Liver (tissue), 9 donors: ENCODE data around the gene FAM83C. TPM values are rescaled to one million over a fixed set of nuclear protein-coding genes. Genes with fewer than 3 reads are reported as not detected.

Experiments
- DNase-seq: peaks from one replicate; pipeline ENCODE4 v3.0.0-alpha.2; 2017; ENCODE audit warnings: low spot score
- H3K27ac ChIP-seq, 2 donors: one replicate each; pipeline ENCODE4 v1.7.0; 2013; ENCODE audit warnings: inconsistent platforms in 2 of 2, low read length in 2 of 2, control low read depth in 1 of 2, low read depth in 1 of 2, mild to moderate bottlenecking in 1 of 2
- H3K27me3 ChIP-seq, 4 donors: one replicate each; pipeline versions ENCODE4 v1.6.1 to v1.7.0; 2013; ENCODE audit warnings: low read length in 3 of 4, inconsistent platforms in 1 of 4, mild to moderate bottlenecking in 1 of 4, moderate library complexity in 1 of 4; ENCODE audit not compliant: control insufficient read depth in 4 of 4, insufficient read depth in 4 of 4
- H3K36me3 ChIP-seq, 4 donors: one replicate each; pipeline versions ENCODE4 v1.6.1 to v1.7.0; 2013; ENCODE audit warnings: low read length in 3 of 4, mild to moderate bottlenecking in 3 of 4, low read depth in 1 of 4, moderate library complexity in 1 of 4; ENCODE audit not compliant: control insufficient read depth in 4 of 4, insufficient read depth in 3 of 4
- H3K4me1 ChIP-seq, 4 donors: one replicate each; pipeline versions ENCODE4 v1.6.1 to v1.7.0; 2013; ENCODE audit warnings: low read length in 3 of 4, mild to moderate bottlenecking in 3 of 4, moderate library complexity in 1 of 4; ENCODE audit not compliant: control insufficient read depth in 4 of 4, insufficient read depth in 4 of 4
- H3K4me3 ChIP-seq, 3 donors: one replicate each; pipeline versions ENCODE4 v1.6.1 to v1.7.0; 2013; ENCODE audit warnings: low read length in 3 of 3, control low read depth in 1 of 3, low read depth in 1 of 3, mild to moderate bottlenecking in 1 of 3
- H3K9ac ChIP-seq, 2 donors: one replicate each; pipeline ENCODE4 v1.7.0; 2013; ENCODE audit warnings: low read length in 2 of 2, mild to moderate bottlenecking in 2 of 2, moderate library complexity in 2 of 2, control low read depth in 1 of 2, low read depth in 1 of 2
- H3K9me3 ChIP-seq, 4 donors: one replicate each; pipeline versions ENCODE4 v1.6.1 to v1.7.0; 2013; ENCODE audit warnings: low read length in 3 of 4; ENCODE audit not compliant: control insufficient read depth in 4 of 4
- EGR1 ChIP-seq, 2 donors: IDR thresholded peaks; 2 replicates each; pipeline ENCODE4 v1.6.1; 2016 to 2018; ENCODE audit warnings: antibody characterized with exemption in 2 of 2, low read depth in 2 of 2
- FOXA1 ChIP-seq: IDR thresholded peaks from 2 replicates; pipeline ENCODE4 v1.6.1; 2016; ENCODE audit warnings: antibody characterized with exemption
- FOXA2 ChIP-seq: IDR thresholded peaks from 2 replicates; pipeline ENCODE4 v1.6.1; 2016; ENCODE audit warnings: antibody characterized with exemption
- GABPA ChIP-seq, 2 donors: IDR thresholded peaks in 1 of 2; conservative IDR thresholded peaks in 1 of 2; 2 replicates each; pipeline ENCODE4 v1.6.1; 2016; ENCODE audit warnings: antibody characterized with exemption in 2 of 2, mild to moderate bottlenecking in 1 of 2, moderate library complexity in 1 of 2
- HNF4A ChIP-seq, 2 donors: conservative IDR thresholded peaks; 2 replicates each; pipeline ENCODE4 v1.6.1; 2016; ENCODE audit warnings: antibody characterized with exemption in 2 of 2, mild to moderate bottlenecking in 2 of 2
- HNF4G ChIP-seq: IDR thresholded peaks from 2 replicates; pipeline ENCODE4 v1.6.1; 2016; ENCODE audit warnings: antibody characterized with exemption
- JUND ChIP-seq, 2 donors: IDR thresholded peaks; 2 replicates each; pipeline ENCODE4 v1.6.1; 2016; ENCODE audit warnings: antibody characterized with exemption in 2 of 2
- MAX ChIP-seq: IDR thresholded peaks from 2 replicates; pipeline ENCODE4 v1.6.1; 2016; ENCODE audit warnings: antibody characterized with exemption
- NR2F2 ChIP-seq: IDR thresholded peaks from 2 replicates; pipeline ENCODE4 v1.6.1; 2016; ENCODE audit warnings: antibody characterized with exemption
- RAD21 ChIP-seq, 2 donors: IDR thresholded peaks; 2 replicates each; pipeline ENCODE4 v1.6.1; 2016; ENCODE audit warnings: antibody characterized with exemption in 2 of 2, mild to moderate bottlenecking in 2 of 2
- REST ChIP-seq: IDR thresholded peaks from 2 replicates; pipeline ENCODE4 v1.6.1; 2016; ENCODE audit warnings: antibody characterized with exemption, mild to moderate bottlenecking
- RXRA ChIP-seq, 2 donors: IDR thresholded peaks; 2 replicates each; pipeline ENCODE4 v1.6.1; 2017 to 2018; ENCODE audit warnings: antibody characterized with exemption in 2 of 2, mild to moderate bottlenecking in 1 of 2
- SP1 ChIP-seq: IDR thresholded peaks from 2 replicates; pipeline ENCODE4 v1.6.1; 2018; ENCODE audit warnings: antibody characterized with exemption, mild to moderate bottlenecking
- TAF1 ChIP-seq: conservative IDR thresholded peaks from 2 replicates; pipeline ENCODE4 v1.6.1; 2016; ENCODE audit warnings: antibody characterized with exemption, mild to moderate bottlenecking
- YY1 ChIP-seq: IDR thresholded peaks from 2 replicates; pipeline ENCODE4 v1.6.1; 2016; ENCODE audit warnings: antibody characterized with exemption, mild to moderate bottlenecking
- WGBS: extraction: QIAGEN DNeasy Blood & Tissue Kit; methylation state at CpG from one replicate; pipeline ENCODE4 v1.1.7; 2013; 5-methylcytosine and 5-hydroxymethylcytosine counted together
- polyA plus RNA-seq, 2 donors: library from polyadenylated mRNA; stranded (reverse) in 1 of 2; unstranded in 1 of 2; fragments of 200-250 nt in 1 of 2; fragments of >200 nt in 1 of 2; fragmentation: Nextera tagmentation in 1 of 2; extraction: Ambion mirVana in 1 of 2; gene quantifications; one replicate each; pipeline versions ENCODE4 v1.2.1 to v1.2.3, GENCODE V29; 2013 to 2015
- total RNA-seq, 2 donors: library from RNA; depleted of rRNA; stranded (reverse); fragments of >200 nt; gene quantifications; one replicate each; pipeline ENCODE4 v1.2.3, GENCODE V29; 2014
- TF ChIP-seq, protein P1 (sequence below): fragments of 150-350 bp; IDR thresholded peaks from 2 replicates; pipeline ENCODE4 v1.5.1; 2017; ENCODE audit warnings: improper control_type of control experiment, low read depth, low read length; ENCODE audit not compliant: missing input control
- TF ChIP-seq, protein P2 (sequence below): IDR thresholded peaks from 2 replicates; pipeline ENCODE4 v1.6.1; 2016; ENCODE audit warnings: antibody characterized with exemption
- TF ChIP-seq, protein P3 (sequence below): IDR thresholded peaks from 2 replicates; pipeline ENCODE4 v1.6.1; 2016; ENCODE audit warnings: antibody characterized with exemption
- donor health status: healthy.
- donor health status: healthy.
- donor health status: healthy.
- donor health status: healthy.
- donor health status: healthy.

Gene FAM83C
- total and polyA plus RNA-seq, 4 donors = 0.05 TPM; not detected in 3

GRCh38 chr20:35280523-35280922 is 11.7 kb downstream of the FAM83C start:
- no peak overlapping the region for H3K4me3 ChIP-seq
- H3K4me1 ChIP-seq = peaks cover 3 to 26% (median 22%) of the 10 kb centered on the region in 4 donors
- no peak overlapping the region for H3K9ac ChIP-seq
- H3K36me3 ChIP-seq = peaks cover 13 to 28% (median 23%) of the 10 kb centered on the region in 4 donors
- TF ChIP-seq SP1 (no peak), HNF4G (no peak)
- no peak for DNase-seq
- no peaks in the 10 kb centered on the region for H3K9me3 ChIP-seq
- WGBS = 96% methylated on average over 6 of the region's 6 CpGs
- H3K27ac ChIP-seq = no peak overlapping the region
- no peaks in the 10 kb centered on the region for H3K27me3 ChIP-seq

- peaks cover 3 to 18% (median 15%) of the 10 kb centered on the region in 4 donors for H3K4me1 ChIP-seq
- H3K9me3 ChIP-seq = no peaks in the 10 kb centered on the region
- H3K27ac ChIP-seq = no peak overlapping the region
- H3K9ac ChIP-seq = no peak overlapping the region
- H3K36me3 ChIP-seq = peaks cover 13 to 28% (median 23%) of the 10 kb centered on the region in 4 donors
- H3K27me3 ChIP-seq = no peaks in the 10 kb centered on the region
- DNase-seq = no peak
- 94% methylated on average over 7 of the region's 7 CpGs for WGBS
- TF ChIP-seq RAD21 (IDR thresholded peaks at IDR 0.05) = no peak
- TF ChIP-seq FOXA1 = no peak
- no peak for TF ChIP-seq GABPA (IDR thresholded peaks at IDR 0.05 in 1 of 2, conservative IDR thresholded peaks at IDR 0.05 in 1 of 2)
- TF ChIP-seq, protein P1, sequence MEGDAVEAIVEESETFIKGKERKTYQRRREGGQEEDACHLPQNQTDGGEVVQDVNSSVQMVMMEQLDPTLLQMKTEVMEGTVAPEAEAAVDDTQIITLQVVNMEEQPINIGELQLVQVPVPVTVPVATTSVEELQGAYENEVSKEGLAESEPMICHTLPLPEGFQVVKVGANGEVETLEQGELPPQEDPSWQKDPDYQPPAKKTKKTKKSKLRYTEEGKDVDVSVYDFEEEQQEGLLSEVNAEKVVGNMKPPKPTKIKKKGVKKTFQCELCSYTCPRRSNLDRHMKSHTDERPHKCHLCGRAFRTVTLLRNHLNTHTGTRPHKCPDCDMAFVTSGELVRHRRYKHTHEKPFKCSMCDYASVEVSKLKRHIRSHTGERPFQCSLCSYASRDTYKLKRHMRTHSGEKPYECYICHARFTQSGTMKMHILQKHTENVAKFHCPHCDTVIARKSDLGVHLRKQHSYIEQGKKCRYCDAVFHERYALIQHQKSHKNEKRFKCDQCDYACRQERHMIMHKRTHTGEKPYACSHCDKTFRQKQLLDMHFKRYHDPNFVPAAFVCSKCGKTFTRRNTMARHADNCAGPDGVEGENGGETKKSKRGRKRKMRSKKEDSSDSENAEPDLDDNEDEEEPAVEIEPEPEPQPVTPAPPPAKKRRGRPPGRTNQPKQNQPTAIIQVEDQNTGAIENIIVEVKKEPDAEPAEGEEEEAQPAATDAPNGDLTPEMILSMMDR = no peak
- no peak overlapping the region for H3K4me3 ChIP-seq
Observed at GRCh38 chr20:35279533-35280174, 12.6 kb downstream of the FAM83C start.

GRCh38 chr20:35279040-35279439 is 13.2 kb downstream of the FAM83C start:
- no peaks in the 10 kb centered on the region for H3K27me3 ChIP-seq
- DNase-seq = no peak
- H3K9me3 ChIP-seq = no peaks in the 10 kb centered on the region
- peaks cover 13 to 28% (median 23%) of the 10 kb centered on the region in 4 donors for H3K36me3 ChIP-seq
- H3K4me3 ChIP-seq = no peak overlapping the region
- WGBS = 94% methylated on average over 5 of the region's 5 CpGs
- no peak overlapping the region for H3K27ac ChIP-seq
- H3K9ac ChIP-seq = no peak overlapping the region
- peaks cover 3 to 18% (median 15%) of the 10 kb centered on the region in 4 donors for H3K4me1 ChIP-seq
- TF ChIP-seq YY1 = no peak
- no peak for TF ChIP-seq EGR1 (IDR thresholded peaks at IDR 0.05; ENCODE audit: low read depth in 2 of 2)
- TF ChIP-seq RAD21 (IDR thresholded peaks at IDR 0.05) = no peak
- TF ChIP-seq, protein P1 = no peak
- TF ChIP-seq, protein P2, sequence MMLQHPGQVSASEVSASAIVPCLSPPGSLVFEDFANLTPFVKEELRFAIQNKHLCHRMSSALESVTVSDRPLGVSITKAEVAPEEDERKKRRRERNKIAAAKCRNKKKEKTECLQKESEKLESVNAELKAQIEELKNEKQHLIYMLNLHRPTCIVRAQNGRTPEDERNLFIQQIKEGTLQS = no peak
- TF ChIP-seq TAF1 = no peak
- TF ChIP-seq RXRA (IDR thresholded peaks at IDR 0.05) = no peak
- no peak for TF ChIP-seq FOXA1
- no peak for TF ChIP-seq HNF4A (conservative IDR thresholded peaks at IDR 0.05)
- TF ChIP-seq, protein P3, sequence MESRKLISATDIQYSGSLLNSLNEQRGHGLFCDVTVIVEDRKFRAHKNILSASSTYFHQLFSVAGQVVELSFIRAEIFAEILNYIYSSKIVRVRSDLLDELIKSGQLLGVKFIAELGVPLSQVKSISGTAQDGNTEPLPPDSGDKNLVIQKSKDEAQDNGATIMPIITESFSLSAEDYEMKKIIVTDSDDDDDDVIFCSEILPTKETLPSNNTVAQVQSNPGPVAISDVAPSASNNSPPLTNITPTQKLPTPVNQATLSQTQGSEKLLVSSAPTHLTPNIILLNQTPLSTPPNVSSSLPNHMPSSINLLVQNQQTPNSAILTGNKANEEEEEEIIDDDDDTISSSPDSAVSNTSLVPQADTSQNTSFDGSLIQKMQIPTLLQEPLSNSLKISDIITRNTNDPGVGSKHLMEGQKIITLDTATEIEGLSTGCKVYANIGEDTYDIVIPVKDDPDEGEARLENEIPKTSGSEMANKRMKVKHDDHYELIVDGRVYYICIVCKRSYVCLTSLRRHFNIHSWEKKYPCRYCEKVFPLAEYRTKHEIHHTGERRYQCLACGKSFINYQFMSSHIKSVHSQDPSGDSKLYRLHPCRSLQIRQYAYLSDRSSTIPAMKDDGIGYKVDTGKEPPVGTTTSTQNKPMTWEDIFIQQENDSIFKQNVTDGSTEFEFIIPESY = no peak
- TF ChIP-seq NR2F2 = no peak
- TF ChIP-seq REST = no peak
- no peak for TF ChIP-seq MAX
- TF ChIP-seq FOXA2 = no peak
- no peak for TF ChIP-seq GABPA (IDR thresholded peaks at IDR 0.05 in 1 of 2, conservative IDR thresholded peaks at IDR 0.05 in 1 of 2)
- TF ChIP-seq JUND (IDR thresholded peaks at IDR 0.05) = no peak
- TF ChIP-seq SP1 = no peak
